Measurements from ENCODE around the gene IRX4.
A peak's percentile ranks its signal among the peaks of the same experiment; 100 is the strongest.

Gene IRX4

DNA sequence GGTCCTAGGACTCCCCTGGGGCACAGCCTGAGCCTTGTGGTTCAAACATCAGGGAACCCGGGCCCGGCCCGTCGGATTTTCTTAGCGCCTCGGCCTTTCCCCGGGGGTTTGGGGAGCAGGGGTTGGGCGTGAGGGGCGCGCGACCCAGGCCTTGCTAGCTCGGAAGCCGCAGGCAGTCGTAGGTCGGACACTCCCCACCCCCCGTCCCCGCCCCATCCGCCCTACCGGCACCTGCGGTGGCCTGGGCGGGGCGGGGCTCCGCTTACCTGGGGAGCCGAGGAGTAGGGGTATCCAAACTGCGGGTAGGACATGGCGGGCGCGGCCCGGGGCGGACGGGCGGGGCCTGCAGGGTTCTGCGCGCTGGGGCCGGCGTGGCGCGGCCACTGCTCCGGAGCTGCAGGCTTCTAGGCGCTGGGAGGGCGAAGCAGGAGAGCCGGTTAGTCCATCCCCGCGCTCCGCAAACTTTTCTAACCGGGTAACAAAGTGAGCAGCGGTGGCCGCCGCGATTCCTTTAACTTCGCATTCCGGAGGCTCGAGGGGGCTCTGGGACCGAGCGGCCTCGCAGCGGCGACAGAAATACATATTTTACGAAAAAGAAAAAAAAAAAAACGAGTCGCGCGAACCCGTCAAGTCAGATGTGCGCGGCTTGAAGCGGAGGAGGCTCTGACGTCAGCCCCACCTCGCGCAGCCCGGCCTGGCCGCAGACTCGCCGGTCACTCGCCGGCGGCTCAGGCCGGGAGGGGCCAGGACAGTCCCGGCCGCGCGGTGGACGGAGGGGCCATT, at the start of gene IRX4:
IRX4 (minus strand) TSS at position 589 of the 783 bp plus-strand sequence; CDS start at position 311, 278 bp downstream.
- DNase-seq: peak in 1 of 2 experiments; percentile 29

GRCh38 chr5:1931604-1932231, 49.0 kb upstream of the IRX4 start:
- DNase-seq: peak in 1 of 2 experiments; percentile 37

GRCh38 chr5:1930880-1931603, 48.3 kb upstream of the IRX4 start:
- DNase-seq: peak in 1 of 2 experiments; percentile 71

GRCh38 chr5:1930501-1930879, 47.8 kb upstream of the IRX4 start:
- DNase-seq: peak; percentile 36 to 71

DNA sequence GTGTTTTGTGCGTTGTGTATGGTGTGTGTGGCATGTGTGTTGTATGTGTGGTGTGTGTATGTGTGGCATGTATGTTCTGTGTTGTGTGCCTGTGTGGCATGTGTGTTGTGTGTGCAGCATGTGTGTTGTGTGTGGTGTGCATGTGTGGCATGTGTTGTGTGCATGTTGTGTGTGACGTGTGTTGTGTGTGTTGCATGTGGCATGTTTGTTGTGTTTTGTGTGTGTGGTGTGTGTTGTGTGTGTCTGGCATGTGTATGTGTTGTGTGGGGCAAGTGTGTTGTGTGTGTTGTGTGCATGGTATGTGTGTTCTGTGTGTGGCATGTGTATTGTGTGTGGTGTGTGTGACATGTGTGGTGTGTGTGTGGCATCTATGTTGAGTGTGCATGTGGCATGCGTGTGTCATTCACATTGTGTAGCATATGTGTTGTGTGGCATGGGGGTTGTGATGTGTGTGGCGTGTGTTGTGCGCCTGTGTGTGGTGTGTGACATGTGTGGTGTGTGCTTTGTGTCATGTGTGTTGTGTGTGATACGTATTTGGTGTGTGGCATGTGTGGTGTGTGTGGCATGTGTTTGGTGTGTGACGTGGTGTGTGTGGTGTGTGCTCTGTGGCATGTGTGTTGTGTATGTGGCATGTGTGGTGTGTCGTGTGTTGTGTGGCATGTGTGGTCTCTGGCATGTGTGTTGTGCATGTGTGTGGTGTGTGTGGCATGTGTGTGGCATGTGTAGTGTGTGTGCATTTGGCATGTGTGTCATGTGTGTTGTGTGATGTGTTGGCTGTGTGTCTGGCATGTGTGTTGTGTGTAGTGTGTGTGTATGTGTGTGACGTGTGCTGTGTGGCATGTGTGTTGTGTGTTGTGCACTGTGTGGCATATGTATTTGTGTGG, 46.6 kb upstream of the IRX4 start:
- DNase-seq: no peak

- no peak for DNase-seq
Observed at GRCh38 chr5:1926471-1927341, 44.0 kb upstream of the IRX4 start.

GRCh38 chr5:1926071-1926440, 43.3 kb upstream of the IRX4 start:
- DNase-seq: no peak

DNA sequence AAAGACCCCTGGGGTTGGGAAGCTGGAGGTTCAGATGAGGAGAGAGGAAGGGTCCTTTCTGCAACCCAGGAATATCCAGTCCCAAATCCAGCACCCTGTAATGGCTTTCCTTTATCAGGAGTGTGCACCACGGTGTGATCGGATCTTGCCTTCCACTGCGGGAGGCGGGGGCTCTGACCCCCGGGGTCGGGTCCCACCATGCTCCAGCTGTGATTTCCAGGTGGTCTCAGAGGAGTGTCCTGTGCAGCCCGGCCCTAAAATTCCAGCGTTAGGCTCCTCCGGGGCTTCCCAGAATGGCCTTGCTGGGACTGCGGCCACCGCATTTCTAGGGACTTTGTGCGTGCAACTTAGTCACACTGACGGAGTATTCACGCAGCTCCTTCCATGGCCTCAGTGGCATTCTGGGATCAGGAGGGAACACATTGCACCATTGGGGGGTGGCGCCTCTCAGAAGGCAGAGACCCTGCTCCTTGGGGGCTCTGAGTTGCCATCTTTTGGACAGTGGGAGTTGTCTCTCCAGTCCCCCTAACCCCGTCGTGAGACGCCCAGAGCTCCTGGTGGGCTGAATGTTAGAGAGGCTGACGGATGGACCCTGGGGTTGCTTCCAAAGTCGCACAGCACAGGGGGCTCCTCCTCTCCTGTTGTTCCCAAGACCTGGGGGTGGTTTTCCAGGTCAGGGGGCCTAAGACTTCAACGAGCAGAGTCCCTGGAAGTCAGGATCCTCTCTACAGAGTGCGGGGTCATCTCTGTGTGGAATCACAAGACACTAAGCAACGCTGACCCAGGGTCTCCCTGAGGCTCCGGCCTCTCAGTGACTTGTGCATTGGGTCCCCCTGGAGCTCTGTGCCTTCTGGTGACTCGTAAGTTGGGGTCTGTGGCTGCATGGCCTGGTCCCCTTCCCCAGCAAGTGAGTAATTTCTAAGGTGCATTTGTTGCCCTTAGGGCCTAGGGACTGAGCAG, 42.7 kb upstream of the IRX4 start:
- no peak for DNase-seq

- no peak for DNase-seq
Observed at GRCh38 chr5:1923766-1924165, 41.0 kb upstream of the IRX4 start.

- DNase-seq: no peak
Observed at GRCh38 chr5:1923341-1923740, 40.6 kb upstream of the IRX4 start.

- DNase-seq: no peak
Observed at GRCh38 chr5:1921711-1922110, 39.0 kb upstream of the IRX4 start.

- no peak for DNase-seq
Observed at GRCh38 chr5:1919750-1920149, 37.0 kb upstream of the IRX4 start.

- no peak for DNase-seq
Observed at GRCh38 chr5:1919209-1919566, 36.5 kb upstream of the IRX4 start.

- DNase-seq: no peak
Observed at GRCh38 chr5:1918488-1919208, 35.9 kb upstream of the IRX4 start.

GRCh38 chr5:1917830-1918487, 35.2 kb upstream of the IRX4 start:
- peak in 1 of 2 experiments; percentile 21 for DNase-seq

GRCh38 chr5:1916041-1917001, 33.6 kb upstream of the IRX4 start:
- no peak for DNase-seq

- no peak for DNase-seq
Observed at GRCh38 chr5:1915316-1915715, 32.6 kb upstream of the IRX4 start.

- no peak for DNase-seq
Observed at GRCh38 chr5:1914471-1914870, 31.7 kb upstream of the IRX4 start.
